22Rv1 (cell line): Measurements from ENCODE around the gene PCP2.

Experiments
- ZFX ChIP-seq: fragments of 450-650 bp; IDR thresholded peaks from 2 replicates; pipeline ENCODE4 v1.6.1; 2017; ENCODE audit warnings: antibody characterized with exemption, borderline replicate concordance
- TF ChIP-seq, protein P1 (sequence below): fragments of 450-650 bp; IDR thresholded peaks from 2 replicates; pipeline ENCODE4 v1.5.1; 2017; ENCODE audit warnings: mild to moderate bottlenecking

DNA sequence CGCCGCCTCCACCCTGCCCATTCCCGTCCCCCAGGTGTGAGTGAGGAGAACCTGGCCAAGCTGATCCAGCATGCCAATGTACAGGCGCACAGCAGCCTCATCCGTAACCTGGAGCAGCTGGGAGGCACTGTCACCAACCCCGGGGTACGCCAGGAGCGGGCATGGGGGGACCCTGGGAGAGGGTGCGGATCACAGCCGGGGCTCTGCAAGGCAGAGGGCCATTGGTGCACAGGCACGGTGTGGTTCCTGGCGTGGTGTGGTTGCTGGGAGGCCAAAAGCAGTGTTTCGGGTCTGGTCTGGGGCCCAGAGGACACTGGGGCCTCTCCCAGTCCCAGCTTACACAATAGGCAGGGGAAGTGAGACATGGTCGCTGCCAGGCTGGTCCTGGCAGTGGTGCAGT, 11.6 kb upstream of the PCP2 start:
- TF ChIP-seq, protein P1, sequence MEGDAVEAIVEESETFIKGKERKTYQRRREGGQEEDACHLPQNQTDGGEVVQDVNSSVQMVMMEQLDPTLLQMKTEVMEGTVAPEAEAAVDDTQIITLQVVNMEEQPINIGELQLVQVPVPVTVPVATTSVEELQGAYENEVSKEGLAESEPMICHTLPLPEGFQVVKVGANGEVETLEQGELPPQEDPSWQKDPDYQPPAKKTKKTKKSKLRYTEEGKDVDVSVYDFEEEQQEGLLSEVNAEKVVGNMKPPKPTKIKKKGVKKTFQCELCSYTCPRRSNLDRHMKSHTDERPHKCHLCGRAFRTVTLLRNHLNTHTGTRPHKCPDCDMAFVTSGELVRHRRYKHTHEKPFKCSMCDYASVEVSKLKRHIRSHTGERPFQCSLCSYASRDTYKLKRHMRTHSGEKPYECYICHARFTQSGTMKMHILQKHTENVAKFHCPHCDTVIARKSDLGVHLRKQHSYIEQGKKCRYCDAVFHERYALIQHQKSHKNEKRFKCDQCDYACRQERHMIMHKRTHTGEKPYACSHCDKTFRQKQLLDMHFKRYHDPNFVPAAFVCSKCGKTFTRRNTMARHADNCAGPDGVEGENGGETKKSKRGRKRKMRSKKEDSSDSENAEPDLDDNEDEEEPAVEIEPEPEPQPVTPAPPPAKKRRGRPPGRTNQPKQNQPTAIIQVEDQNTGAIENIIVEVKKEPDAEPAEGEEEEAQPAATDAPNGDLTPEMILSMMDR, result no peak
- no peak for TF ChIP-seq ZFX
